ENCODE results near the gene SLC26A3. TPM values are rescaled to one million over a fixed set of nuclear protein-coding genes. Genes with fewer than 3 reads are reported as not detected.

The SLC26A3 gene
- total RNA-seq, 3 donors from 2014 or later, result 13.6 to 36.4 TPM; not detected in 1

- intact Hi-C loops (cut with DNase I; ENCODE audit: low total_unique reads), result no loop called here
- no peak overlapping the region for H3K27ac ChIP-seq
These were observed 48.4 kb downstream of the SLC26A3 start for GRCh38 chr7:107754642-107755041.

GRCh38 chr7:107751113-107751512 lies 51.9 kb downstream of the SLC26A3 start:
- Histone ChIP-seq H3K27ac (no peak overlapping the region), H3K4me3 (no peak overlapping the region), H3K9me3 (no peaks in the 10 kb centered on the region), H3K4me1 (no peaks in the 10 kb centered on the region), H3K27me3 (no peaks in the 10 kb centered on the region), H3K36me3 (no peaks in the 10 kb centered on the region)
- TF ChIP-seq POLR2A (IDR thresholded peaks at IDR 0.05) (no peak), CTCF (IDR thresholded peaks at IDR 0.05) (no peak), POLR2AphosphoS5 (IDR thresholded peaks at IDR 0.05) (no peak)
- DNase-seq (ENCODE audit: low spot score in 2 of 2), result no peak
- intact Hi-C loops (cut with DNase I; ENCODE audit: low total_unique reads), result no loop called here

More at GRCh38 chr7:107754642-107755041, 48.4 kb downstream of the SLC26A3 start:
- H3K27me3 ChIP-seq, result no peaks in the 10 kb centered on the region
- no peaks in the 10 kb centered on the region for H3K4me1 ChIP-seq
- TF ChIP-seq POLR2AphosphoS5 (IDR thresholded peaks at IDR 0.05) (no peak), POLR2A (IDR thresholded peaks at IDR 0.05) (no peak), CTCF (IDR thresholded peaks at IDR 0.05) (no peak)
- no peaks in the 10 kb centered on the region for H3K36me3 ChIP-seq
- H3K4me3 ChIP-seq, result no peak overlapping the region
- no peak for DNase-seq (ENCODE audit: low spot score in 2 of 2)
- H3K9me3 ChIP-seq, result no peaks in the 10 kb centered on the region

GRCh38 chr7:107746006-107746405 lies 57.0 kb downstream of the SLC26A3 start:
- H3K27me3 ChIP-seq, result no peaks in the 10 kb centered on the region
- intact Hi-C loops (cut with DNase I; ENCODE audit: low total_unique reads), result loop anchor here (10.0 kb wide), 1 partner anchor 129 kb away; no protein-coding TSS in a partner anchor
- no peaks in the 10 kb centered on the region for H3K9me3 ChIP-seq
- peak overlapping the region in 1 of 3 donors; percentile 95 for H3K4me3 ChIP-seq
- no peak overlapping the region for H3K27ac ChIP-seq
- TF ChIP-seq POLR2A (IDR thresholded peaks at IDR 0.05), result no peak
- no peak for TF ChIP-seq POLR2AphosphoS5 (IDR thresholded peaks at IDR 0.05)
- TF ChIP-seq CTCF (IDR thresholded peaks at IDR 0.05), result no peak
- H3K36me3 ChIP-seq, result no peaks in the 10 kb centered on the region
- no peak for DNase-seq (ENCODE audit: low spot score in 2 of 2)
- H3K4me1 ChIP-seq, result peaks cover 0 to 4% of the 10 kb centered on the region in 2 donors

DNA sequence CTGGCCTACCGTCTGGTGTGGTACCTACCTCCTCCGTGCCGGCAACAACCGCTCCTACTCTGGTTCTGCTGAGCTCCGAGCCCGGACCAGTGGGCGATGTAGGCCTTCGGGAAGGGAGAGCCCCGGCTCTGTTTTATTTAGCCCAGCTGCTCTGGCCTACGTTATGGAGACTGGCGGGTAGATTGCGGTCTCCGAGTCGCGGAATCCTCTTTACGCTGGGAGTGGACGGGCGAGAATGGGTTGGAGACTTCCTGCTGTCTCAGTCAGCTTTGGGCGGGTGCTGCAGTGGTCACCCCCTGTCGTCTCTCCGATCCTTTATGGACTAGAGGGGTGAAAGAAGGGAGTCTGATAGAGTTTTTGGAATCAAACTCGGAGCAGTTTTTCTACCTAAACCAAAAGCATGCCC lies 58.7 kb downstream of the SLC26A3 start:
- peak overlapping the region; percentile 95 to 98 for H3K27ac ChIP-seq
- TF ChIP-seq POLR2AphosphoS5 (IDR thresholded peaks at IDR 0.05) (no peak), CTCF (IDR thresholded peaks at IDR 0.05) (no peak), POLR2A (IDR thresholded peaks at IDR 0.05) (no peak)
- intact Hi-C loops (cut with DNase I; ENCODE audit: low total_unique reads), result loop anchor here (10.0 kb wide), 1 partner anchor 130 kb away; no protein-coding TSS in a partner anchor
- H3K4me1 ChIP-seq, result peaks cover 0 to 4% of the 10 kb centered on the region in 2 donors
- H3K36me3 ChIP-seq, result no peaks in the 10 kb centered on the region
- no peaks in the 10 kb centered on the region for H3K9me3 ChIP-seq
- no peak for DNase-seq (ENCODE audit: low spot score in 2 of 2)
- H3K4me3 ChIP-seq, result peak overlapping the region; percentile 81 to 95 (median 94)
- no peaks in the 10 kb centered on the region for H3K27me3 ChIP-seq

DNA sequence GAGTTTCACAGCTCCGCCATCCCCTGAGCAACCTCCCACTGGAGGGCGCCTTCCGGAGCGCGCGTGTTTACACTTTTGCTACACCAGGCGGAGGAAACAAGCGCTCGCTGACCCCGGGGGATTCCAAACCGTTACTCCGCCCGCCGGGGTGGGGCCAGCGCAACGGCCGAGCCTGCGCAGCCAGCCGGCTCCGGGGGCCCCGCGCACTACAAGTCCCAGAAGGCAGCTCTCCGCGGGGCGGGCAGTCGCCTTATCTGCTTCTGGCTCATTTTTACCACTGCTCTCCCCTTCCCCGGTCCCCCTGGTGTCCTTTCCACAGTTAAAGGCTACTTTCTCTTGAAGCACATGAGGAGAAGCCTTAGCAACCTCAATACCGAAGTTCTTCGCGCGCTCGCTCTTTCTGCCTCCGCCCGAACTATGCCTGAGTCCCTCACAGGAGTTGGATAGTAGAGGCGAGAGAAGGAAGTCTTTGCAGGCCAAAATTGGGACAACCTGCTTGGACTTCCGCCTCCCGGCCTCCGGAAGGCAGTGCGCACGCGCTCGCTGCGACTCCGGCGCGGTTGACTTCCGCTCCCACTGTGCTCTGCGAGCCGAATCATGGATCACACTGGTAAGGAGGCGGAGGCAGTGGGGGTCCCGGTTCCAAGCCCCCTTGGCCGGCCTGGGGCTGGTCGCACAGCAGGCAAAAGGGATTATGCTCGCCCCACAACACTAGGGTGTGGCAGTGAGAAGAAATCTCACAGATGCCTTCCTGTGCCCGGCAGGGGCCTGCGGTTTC lies 59.3 kb downstream of the SLC26A3 start, which contains the start of gene CBLL1:
TSS of gene CBLL1 (plus strand) at position 576 of the 778 bp plus-strand sequence. CDS start at position 598, 22 bp downstream.
- H3K27me3 ChIP-seq, result no peaks in the 10 kb centered on the region
- H3K36me3 ChIP-seq, result no peaks in the 10 kb centered on the region
- peak; percentile 45 to 90 (median 79) for TF ChIP-seq POLR2AphosphoS5 (IDR thresholded peaks at IDR 0.05)
- peak; percentile 52 to 74 (median 74) for TF ChIP-seq CTCF (IDR thresholded peaks at IDR 0.05)
- peak; percentile 49 for TF ChIP-seq POLR2A (IDR thresholded peaks at IDR 0.05)
- peak within 1 kb of the TSS; percentile 95 to 98 for H3K27ac ChIP-seq
- peaks cover 0 to 4% of the 10 kb centered on the region in 2 donors for H3K4me1 ChIP-seq
- peak; percentile 94 to 96 for DNase-seq (ENCODE audit: low spot score in 2 of 2)
- peak within 1 kb of the TSS; percentile 81 to 95 (median 94) for H3K4me3 ChIP-seq
- intact Hi-C loops (cut with DNase I; ENCODE audit: low total_unique reads), result loop anchor here (10.0 kb wide), 1 partner anchor 131 kb away; no protein-coding TSS in a partner anchor
- no peaks in the 10 kb centered on the region for H3K9me3 ChIP-seq
